HG02970 (cell line): Measurements from ENCODE around the gene NOS1AP.

Experiments used
- ATAC-seq: cut with Tn5 transposase; IDR thresholded peaks from one replicate; pipeline ENCODE4 v1.9.1; 2021; ENCODE audit warnings: mild to moderate bottlenecking, moderate library complexity, moderate number of reproducible peaks; ENCODE audit not compliant: unreplicated experiment, low FRiP score

The NOS1AP gene

DNA sequence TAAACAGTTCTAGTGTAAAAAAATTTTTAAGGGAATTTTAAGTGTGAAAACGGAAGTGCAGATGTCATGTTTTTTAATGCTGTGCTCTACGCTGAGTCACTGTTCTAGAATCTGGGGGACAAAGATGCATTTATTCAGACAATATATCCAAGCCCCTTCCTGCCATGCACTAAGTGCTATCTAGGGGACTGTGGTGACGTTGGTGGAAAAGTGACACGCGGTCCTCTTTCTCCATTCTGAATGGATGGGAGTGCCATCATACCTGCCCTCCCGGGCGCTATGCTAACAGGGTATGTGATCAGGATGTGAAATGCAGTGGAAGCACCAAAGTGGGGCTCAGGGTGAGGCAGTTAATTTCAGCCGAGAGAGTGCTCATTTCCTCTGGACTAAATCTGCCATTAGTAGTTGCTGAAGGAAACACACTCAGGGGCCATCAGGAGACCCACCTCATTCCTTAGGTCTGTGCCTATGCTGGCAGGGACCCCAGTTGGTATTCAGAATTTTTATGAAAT, 318.6 kb downstream of the NOS1AP start:
- ATAC-seq: no peak

DNA sequence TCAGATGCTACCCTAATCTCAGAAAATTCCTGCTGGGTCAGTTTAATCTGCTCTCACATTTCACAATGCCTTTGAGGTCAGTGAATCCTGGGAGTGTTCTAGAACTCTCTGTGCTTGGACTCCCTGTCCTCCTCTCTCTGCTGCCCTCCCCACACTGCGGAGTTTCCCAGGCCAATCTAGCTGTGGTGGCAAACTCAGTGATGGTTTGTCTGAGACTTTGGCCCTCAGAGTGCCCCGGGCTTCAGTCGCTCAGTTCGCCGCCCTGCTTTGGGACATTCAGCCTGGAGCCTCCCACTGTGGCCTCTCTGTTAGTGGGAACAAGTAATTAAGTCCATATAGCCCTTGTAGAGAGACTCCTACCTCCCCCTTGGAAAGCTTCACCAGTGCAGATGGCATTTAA, 319.1 kb downstream of the NOS1AP start:
- ATAC-seq: no peak

DNA sequence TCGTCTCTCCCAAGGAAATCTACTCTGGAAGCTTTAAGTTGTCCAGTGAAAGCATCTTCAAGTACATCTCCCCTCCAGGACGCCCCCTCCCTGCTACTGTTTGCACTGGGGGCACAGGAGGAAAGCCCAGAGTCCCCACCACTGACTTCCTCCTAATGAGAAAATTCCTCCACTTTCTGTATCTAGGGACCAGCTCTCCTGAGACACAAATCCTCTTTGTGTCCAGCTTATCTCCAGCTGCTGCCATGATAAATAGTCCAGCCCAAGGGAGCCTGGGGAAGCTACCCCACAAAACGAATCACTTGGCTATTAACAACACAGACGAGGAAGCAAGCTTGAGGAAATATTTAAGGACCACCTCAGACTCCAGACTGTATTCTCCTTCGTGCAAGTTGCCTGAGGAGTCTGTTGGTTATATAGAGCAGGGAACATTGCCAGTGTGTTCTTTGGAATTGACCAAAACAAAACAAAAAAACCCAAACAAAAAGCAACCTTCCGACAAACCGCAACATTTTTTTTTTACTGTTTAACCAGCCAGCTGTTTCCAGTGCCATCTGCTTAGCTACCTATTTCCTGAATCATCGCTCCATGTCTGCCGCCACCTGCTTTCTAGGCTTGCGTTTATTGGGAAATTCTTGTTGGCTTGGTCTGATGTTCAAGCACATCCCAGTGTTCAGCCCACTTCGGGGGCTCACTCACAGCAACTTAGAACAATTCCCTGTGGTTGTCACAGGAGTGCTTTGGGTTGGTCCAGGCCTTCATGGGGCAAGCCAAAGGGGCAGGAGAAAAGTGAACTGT, 319.7 kb downstream of the NOS1AP start:
- no peak for ATAC-seq

DNA sequence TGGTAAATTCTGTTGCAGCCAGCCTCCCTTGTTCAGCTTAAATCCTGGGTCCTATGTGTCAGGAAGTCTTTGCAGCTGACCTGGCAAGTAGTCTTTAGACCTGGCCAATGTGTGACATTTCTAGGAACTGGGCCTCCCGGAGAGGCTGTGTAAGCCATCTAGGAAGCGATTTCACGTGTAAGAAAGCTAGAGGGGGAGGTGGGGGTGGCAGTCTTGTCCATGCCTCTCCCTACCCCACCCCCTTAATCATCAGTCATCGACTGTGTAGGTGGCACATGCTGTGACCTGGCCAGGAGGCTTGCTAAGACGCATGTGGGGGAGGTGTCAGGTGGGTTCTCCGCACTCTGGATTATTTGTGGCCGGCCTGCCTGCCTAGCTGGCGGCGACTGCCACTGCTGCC, 320.5 kb downstream of the NOS1AP start:
- ATAC-seq: no peak

DNA sequence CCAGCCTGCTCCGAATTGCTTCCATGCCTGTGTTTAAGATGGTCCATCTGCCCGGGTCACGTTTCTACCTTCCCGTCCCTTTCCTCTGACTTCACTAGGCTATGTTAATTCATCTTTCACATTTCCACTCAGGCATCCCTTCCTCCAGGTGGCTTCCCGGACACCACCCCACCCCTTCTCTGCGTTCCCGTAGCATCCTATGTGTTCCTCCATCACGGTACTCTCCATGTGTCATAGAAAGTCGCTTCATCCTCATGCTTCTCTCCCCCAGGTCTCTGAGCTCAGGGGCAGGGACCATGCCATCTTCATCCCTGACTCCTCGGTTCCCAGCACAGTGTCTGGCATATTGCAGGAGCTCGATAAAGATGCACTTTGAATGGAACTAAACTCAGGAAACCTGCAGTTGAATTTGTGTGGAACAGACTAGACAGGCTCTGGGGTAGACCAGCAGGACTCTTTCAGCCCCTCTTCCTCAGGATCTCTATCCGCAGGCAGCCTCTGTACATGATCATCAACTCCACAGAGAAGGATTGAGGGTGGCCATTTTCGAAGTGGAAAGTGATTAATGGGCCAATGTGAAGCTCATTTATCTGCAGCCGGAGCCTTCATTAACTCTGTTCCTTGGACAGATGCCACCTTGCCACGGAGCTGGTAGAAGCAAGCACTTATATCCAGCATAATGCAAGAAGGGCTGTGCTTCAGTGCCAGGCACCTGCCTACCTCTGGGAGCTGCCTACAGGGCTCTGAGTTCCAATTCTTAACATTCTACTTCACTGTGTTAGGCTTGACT, 321.1 kb downstream of the NOS1AP start:
- no peak for ATAC-seq

DNA sequence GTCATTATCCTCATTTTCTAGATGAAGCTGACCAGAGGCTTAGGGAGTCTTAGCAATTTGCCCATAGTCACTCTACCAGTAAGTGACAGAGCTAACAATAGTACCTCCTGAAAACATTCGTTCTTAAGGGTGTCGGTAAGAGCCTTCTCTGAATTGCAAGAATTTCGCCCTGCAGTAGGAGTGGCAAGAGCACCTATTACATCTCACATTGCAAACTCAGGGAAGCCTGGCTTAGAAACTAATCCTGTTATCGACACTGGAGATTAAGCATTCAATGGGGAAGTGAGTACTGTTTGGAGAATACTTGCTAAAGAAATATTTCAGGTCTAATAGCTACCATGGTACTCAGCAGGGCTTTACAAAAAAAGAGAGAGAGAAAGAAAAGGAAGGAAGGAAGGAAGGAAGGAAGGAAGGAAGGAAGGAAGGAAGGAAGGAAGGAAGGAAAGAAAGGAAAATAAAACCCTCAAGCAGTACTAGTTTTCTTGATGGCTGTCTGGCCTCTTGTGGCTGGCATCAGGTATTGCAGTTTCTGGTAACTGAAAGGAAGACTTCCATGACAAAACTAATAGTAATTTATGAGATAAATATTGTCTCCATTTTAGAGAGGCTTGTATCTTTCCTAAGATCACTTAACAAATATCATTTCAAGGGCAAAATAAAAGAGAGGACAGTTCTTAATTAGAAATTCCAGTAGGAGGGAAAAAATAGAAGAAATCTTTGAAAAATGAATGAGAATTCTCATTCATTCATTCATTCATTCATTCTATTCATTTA, 322.5 kb downstream of the NOS1AP start:
- no peak for ATAC-seq

DNA sequence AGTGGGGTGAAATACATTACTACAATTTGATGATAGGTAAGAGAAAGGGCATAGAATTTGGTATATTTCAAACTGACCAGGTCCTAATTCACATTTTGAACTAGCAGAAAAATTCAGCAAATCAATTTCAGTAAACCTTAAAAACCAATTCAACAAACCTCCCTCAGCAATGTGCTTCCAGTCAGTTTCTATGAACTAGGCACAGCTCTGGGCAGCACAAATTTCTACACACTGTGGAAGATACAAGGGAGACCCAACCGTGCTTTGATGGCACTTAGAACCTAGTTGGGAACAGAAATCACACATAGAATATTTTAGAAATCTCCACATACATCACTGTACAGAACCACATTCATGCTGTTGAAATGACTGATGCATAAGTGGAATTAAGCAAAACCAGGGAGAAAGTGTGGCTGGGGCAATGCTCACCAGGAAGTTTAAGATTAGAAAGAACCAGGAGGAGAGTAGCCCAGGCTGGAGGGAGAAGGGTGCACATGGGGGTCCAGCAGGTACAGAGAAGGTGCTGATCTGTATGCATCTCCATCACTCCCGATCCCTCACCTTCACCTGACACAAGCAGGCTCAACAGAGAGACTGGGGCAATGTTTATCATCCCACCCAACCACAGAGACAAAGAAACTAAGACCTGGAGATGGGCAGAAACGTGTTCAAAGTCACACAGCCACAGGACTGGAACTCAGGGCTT, 326.9 kb downstream of the NOS1AP start:
- no peak for ATAC-seq

DNA sequence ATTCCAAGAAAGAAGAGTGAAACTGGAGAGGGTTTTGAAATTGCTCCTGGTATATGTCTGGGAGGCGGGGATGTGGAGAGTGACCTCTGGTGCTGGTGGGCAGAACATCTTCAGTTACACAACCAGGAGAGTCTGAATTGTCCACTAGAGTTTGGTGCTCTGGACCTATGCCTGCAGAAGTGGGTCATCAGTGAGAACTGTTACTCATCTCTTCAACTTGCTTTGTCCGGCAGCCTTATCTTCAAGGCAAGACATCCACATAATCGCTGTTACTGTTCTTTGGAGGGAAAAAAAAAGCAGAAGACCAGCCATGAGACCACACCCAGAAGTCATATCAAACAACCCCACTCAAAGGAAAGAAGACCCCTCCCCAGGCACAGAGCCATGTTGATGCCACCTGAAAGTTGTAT, 327.6 kb downstream of the NOS1AP start:
- ATAC-seq: no peak

DNA sequence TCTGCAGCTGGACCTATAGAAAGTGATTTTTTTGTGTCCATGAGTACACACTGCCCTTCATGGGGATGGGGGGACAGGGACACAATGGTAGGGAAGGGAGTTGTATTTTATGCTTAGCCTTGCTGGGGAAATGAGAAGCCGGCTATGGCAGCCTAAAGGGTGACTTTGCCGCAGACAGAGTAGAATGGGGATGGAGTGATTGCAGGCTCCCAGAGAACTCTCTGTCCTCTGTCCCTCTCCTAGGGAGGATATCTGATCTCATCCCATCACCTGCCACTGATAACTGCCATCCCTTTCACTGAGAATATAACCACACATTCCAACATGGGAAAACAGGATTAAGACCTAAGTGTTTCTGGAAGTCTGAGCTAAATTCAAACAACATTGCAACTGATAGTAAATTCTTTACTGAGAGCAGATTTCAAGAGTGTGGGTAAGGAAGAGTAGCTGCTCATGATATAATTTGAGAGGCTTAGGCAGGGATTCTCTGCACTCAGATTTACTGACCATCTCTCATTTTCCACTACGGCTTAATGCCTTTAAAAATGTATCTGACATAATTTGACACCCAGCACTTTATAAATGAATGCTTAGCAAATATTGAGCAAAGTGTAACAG, 328.6 kb downstream of the NOS1AP start:
- ATAC-seq: no peak

DNA sequence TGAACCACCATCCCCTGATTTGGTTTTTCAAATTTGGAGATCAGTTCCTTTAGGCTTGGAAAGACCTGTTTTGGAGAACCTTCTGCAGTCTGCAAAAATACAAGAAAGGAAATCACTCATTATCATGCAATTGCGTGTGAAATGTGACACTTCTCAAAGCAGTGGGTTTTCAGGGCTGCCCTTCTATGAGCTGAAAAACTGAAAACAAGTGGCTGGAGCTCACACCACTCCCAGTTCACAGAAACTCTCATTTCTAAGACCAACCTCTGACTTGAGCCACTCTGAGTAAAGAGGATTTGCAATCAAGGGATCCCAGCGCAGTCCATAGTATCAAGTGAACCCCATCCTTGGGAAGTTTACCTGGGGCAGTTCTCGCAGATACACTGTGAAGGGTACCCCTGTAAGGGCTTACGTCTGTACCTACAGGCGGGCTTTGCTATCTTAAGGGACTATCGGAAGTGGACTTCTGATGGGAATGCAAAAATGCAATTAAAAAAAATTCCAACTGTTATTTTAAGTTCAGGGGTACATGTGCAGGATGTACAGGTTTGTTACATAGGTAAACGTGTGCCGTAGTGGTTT, 329.6 kb downstream of the NOS1AP start:
- no peak for ATAC-seq

DNA sequence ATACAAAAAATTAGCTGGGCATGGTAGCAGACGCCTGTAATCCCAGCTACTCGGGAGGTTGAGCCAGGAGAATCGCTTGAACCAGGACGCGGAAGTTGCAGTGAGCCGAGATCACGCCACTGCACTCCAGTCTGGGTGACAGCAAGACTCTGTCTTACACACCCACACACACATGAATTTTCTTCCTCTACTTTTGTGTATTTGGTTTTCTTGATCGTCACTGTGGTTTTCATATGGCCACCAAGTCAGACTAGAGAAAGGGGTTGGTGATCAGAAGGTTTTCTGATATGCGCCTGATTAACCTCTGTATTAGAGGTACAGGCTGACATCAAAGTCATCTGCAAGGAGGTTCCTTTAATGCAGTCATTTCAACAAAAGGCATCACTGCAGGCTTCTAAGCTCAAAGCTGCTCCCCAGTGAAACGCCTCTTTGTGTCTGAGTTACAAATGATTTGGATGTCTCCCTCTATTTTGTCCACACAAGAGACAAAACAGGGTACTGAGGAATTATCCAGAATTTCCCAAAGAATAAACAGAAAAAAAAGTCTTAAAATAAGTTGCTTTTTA, 331.4 kb downstream of the NOS1AP start:
- no peak for ATAC-seq

DNA sequence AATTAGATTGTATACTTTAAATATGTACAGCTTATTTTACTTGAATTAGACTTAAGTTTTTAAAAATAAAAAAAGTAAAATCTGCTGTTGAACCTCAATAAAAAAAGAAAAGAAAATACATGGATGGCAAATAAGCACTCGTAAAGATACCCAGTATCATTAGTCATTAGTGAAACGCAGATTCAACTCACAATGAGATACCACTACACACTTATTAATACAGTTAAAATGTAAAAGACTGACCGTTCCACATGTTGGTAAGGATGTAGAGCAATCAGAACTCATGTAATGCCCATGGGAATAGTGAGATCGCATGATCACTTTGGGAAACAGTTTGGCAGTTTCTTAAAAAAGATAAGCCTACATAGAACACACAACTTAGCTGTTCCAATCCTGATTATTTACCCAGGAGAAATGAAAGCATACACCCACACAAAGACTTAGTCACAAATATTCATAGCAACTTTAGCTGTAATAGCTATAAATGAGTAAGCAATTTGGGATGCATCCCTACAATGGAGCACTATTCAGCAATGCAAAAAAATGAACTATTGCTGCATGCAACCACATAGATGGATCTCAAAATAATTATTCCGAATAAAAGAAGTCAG, 335.2 kb downstream of the NOS1AP start:
- ATAC-seq: no peak

DNA sequence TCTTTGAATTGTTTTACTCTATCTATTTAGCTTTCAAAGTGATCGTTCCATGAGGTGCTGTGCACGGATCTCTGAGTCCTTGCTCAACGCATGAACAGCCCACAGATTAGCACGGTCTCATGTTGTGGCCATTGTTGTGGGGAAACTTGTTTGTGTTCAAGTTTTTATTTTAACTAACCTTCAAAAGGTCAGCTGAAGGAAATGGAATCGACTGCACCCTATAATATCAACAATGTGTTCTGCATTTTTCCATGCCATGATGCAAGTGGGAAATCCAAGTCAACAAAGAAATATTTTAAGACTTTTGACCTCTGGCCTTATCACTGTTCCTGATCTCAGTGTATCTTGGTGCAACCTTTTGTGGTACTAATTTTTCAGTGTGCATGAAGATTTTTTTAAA, 336.3 kb downstream of the NOS1AP start:
- no peak for ATAC-seq

DNA sequence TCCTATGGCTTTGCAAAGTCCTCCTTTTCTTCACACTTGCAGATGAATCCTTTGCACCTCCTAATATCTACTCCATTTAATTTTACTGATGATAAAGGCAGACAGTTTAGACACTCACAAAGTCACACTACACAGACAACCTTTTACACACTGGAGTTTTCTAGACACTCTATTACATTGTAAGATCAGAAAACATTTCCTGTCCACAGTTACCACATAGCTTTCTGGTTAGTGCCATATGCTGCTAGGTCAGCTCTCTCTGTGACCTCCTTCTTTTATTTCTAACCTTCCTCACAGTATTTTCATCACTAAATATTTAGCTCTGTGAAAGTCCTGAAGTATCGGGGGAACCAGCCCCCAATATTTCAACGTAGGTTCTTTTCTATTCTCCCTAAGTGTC, 337.3 kb downstream of the NOS1AP start:
- ATAC-seq: no peak

DNA sequence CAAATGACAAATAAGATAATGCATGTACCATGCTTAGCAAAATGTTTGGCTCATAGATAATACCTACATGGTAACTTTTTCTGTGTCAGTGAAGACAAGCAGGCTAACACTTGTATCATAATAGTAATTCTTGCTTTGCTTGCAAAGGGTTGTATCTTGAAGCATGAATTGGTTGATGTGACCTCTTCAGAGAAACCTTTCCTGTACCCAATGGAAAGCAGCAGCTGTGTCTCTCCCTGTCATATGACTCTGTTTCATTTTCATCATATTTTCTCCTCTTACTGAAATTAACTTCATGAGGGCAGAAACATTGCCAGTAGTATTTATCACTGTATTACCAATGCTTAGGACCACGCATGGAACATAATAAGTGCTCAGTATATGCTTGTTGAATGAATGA, 338.0 kb downstream of the NOS1AP start:
- no peak for ATAC-seq

DNA sequence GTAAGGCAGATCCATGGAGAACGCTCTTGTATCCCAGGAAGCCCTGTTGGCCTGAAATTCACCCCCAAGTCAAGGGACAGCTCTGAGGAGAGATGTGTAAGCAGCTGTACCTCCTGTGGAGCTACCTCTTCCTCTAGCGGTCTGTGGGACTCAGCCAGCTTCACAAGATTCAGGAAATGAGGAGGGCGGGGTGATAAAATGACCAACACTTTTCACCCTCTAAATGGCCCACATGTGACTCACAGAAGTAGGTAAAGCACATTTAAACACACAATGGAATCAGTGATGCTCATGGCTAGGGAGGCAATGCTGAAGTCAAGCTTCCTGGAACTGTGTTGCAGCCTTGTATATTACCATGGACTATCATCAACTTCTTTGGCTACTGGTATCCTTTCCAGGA, 342.5 kb downstream of the NOS1AP start, which contains the start of gene SH2D1B:
SH2D1B (minus strand) TSS at position 135 of the 400 bp plus-strand sequence; CDS start at position 15, 120 bp downstream.
- ATAC-seq: no peak

DNA sequence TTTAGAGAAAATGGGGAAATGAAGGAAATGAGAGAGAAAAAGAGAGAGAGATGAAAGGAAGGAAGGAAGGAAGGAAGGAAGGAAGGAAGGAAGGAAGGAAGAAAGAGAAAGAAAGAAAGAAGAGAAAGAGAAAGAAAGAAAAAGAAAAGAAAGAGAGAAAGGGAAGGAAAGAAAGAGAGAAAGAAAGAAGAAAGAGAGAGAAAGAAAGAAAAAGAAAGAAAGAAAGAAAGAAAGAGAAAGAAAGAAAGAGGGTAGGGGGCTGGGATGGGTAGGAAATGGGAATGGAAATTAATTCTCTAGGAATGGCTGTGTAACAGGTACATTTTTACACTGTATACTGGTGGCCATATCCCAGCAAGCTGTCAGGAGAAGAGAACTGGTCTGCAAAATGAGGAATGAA, 346.7 kb downstream of the NOS1AP start:
- ATAC-seq: no peak

DNA sequence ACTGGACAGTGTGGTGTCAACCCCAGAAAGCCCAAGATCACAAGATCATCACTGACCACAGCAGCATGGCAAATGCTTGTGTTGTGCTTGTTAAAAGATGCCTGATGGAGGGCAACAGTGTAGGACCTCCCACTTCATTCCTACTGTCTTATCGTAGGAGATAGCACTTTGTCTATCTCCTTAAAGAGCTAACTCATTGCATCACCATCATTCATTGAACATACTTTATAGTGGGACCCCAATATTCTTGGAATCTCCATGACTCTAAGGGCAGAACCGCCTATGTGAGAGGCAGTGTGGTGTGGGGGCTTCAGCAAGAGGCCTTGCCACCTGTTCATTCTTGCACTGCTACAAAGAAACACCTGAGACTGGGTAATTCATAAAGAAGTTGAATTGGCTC, 347.4 kb downstream of the NOS1AP start:
- ATAC-seq: no peak

DNA sequence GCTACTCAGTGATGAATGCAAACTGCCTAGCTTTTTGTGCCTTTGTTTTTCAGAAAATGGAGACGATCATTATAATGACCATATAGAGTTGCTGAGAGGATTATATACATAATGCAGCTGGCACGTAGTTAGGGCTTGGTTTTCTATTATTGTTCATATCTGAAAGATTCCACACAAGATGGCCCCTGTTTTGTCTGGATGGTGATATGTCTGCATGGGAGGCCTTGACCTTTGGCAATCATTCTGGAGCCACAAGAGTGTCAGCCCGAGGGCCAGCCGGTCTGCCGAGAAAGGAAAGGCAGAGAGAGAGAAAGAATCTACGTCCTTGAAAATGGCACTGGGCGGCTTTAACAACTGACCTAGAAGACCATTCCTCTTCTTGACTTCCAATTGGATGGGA, 348.2 kb downstream of the NOS1AP start:
- ATAC-seq: no peak
